SK-N-SH (cell line): ENCODE measurements around the gene TPPP. TPM values are rescaled to one million over a fixed set of nuclear protein-coding genes. Genes with fewer than 3 reads are reported as not detected.

ENCODE experiments used
- CTCF ChIA-PET: fragments of 300-600, 350-600 bp; formaldehyde crosslinking; extraction: SDS; loops from one replicate; lab custom pipeline; 2021; lab: Yijun Ruan, JAX
- POLR2A ChIA-PET: fragments of 350-600 bp; sonication (Branson Sonifier 250); formaldehyde crosslinking; extraction: SDS; loops from one replicate; lab custom pipeline; 2020; ENCODE audit warnings: antibody characterized with exemption, inconsistent platforms; lab: Yijun Ruan, JAX
- DNase-seq: peaks from one replicate; pipeline ENCODE4 v3.0.0; 2012
- H2AFZ ChIP-seq: fragments of 200-600 bp; sonication (generic); 2 replicates; pipeline ENCODE4 v1.8.1; 2016; ENCODE audit warnings: antibody characterized with exemption, mild to moderate bottlenecking, low read depth
- H3F3A ChIP-seq: fragments of 200-600 bp; sonication (generic); replicated peaks from 2 replicates; pipeline ENCODE3; 2016; ENCODE audit warnings: antibody characterized with exemption, mild to moderate bottlenecking; ENCODE audit not compliant: insufficient read depth
- H3K27ac ChIP-seq, 2 experiments: fragments of 200-500 bp in 1 of 2; fragments of 200-600 bp in 1 of 2; sonication (Bioruptor generic) in 1 of 2; sonication (generic), shearing (Covaris generic) in 1 of 2; 2 replicates each; pipeline versions ENCODE4 v1.5.1 to v1.6.1; 2014 to 2016; ENCODE audit warnings: low read depth in 2 of 2, inconsistent platforms in 1 of 2, low read length in 1 of 2, mild to moderate bottlenecking in 1 of 2, mixed read lengths in 1 of 2
- H3K27me3 ChIP-seq: fragments of 200-600 bp; sonication (generic), shearing (Covaris generic); 2 replicates; pipeline ENCODE4 v1.6.1; 2016; ENCODE audit warnings: mixed run types; ENCODE audit not compliant: insufficient read depth
- H3K36me3 ChIP-seq, 2 experiments: fragments of 200-500 bp in 1 of 2; fragments of 200-600 bp in 1 of 2; sonication (Bioruptor generic) in 1 of 2; sonication (generic) in 1 of 2; replicated peaks in 1 of 2; 2 replicates each; pipeline versions ENCODE3 to v1.5.1; 2014 to 2016; ENCODE audit warnings: low read length in 1 of 2, mild to moderate bottlenecking in 1 of 2; ENCODE audit not compliant: insufficient read depth in 2 of 2, control insufficient read depth in 1 of 2
- H3K4me1 ChIP-seq, 2 experiments: fragments of 200-500 bp in 1 of 2; fragments of 200-600 bp in 1 of 2; sonication (Bioruptor generic) in 1 of 2; sonication (generic), shearing (Covaris generic) in 1 of 2; 2 replicates each; pipeline versions ENCODE4 v1.5.1 to v1.6.1; 2014 to 2016; ENCODE audit warnings: low read depth in 1 of 2, low read length in 1 of 2, mixed run types in 1 of 2; ENCODE audit not compliant: insufficient read depth in 2 of 2, control insufficient read depth in 1 of 2
- H3K4me2 ChIP-seq: fragments of 200-600 bp; sonication (generic), shearing (Covaris generic); 2 replicates; pipeline ENCODE4 v1.6.1; 2017; ENCODE audit warnings: mixed run types
- H3K4me3 ChIP-seq, 2 experiments: fragments of 200-500 bp in 1 of 2; fragments of 200-600 bp in 1 of 2; sonication (Bioruptor generic) in 1 of 2; sonication (generic), shearing (Covaris generic) in 1 of 2; 2 replicates each; pipeline versions ENCODE4 v1.5.1 to v1.8.1; 2014 to 2016; ENCODE audit warnings: low read depth in 2 of 2, inconsistent platforms in 1 of 2, low read length in 1 of 2, mild to moderate bottlenecking in 1 of 2, mixed read lengths in 1 of 2, moderate library complexity in 1 of 2
- H3K79me2 ChIP-seq: fragments of 200-600 bp; sonication (generic); 2 replicates; pipeline ENCODE4 v1.8.1; 2017; ENCODE audit warnings: mild to moderate bottlenecking; ENCODE audit not compliant: insufficient read depth
- H3K9ac ChIP-seq: fragments of 200-600 bp; sonication (generic); 2 replicates; pipeline ENCODE4 v1.6.1; 2017; ENCODE audit warnings: mixed run types
- H3K9me2 ChIP-seq: fragments of 200-600 bp; sonication (generic); 2 replicates; pipeline ENCODE4 v1.6.1; 2017; ENCODE audit warnings: mixed run types
- H3K9me3 ChIP-seq: fragments of 200-600 bp; sonication (generic); 2 replicates; pipeline ENCODE4 v1.6.1; 2017; ENCODE audit warnings: mixed run types, mild to moderate bottlenecking, moderate library complexity
- H4K20me1 ChIP-seq: fragments of 200-600 bp; sonication (generic); 2 replicates; pipeline ENCODE4 v1.6.1; 2017; ENCODE audit warnings: mild to moderate bottlenecking, mixed run types; ENCODE audit not compliant: insufficient read depth
- CTCF ChIP-seq: fragments of 200-600 bp; sonication (generic); IDR thresholded peaks from 2 replicates; pipeline ENCODE4 v1.6.1; 2017; ENCODE audit warnings: antibody characterized with exemption, mild to moderate bottlenecking, moderate library complexity
- FOXJ3 ChIP-seq: sonication (generic); formaldehyde crosslinking; IDR thresholded peaks from 2 replicates; pipeline ENCODE4 v1.5.1; 2020; ENCODE audit warnings: mild to moderate bottlenecking, missing genetic modification reagents
- FOXM1 ChIP-seq: IDR thresholded peaks from 2 replicates; pipeline ENCODE4 v1.4.0; 2012; ENCODE audit warnings: low read depth, mild to moderate bottlenecking
- IRF3 ChIP-seq: fragments of 150-350 bp; IDR thresholded peaks from 2 replicates; pipeline ENCODE4 v1.6.1; 2016; ENCODE audit warnings: mild to moderate bottlenecking, low read depth, low read length
- MEF2A ChIP-seq: IDR thresholded peaks from 2 replicates; pipeline ENCODE4 v1.4.0; 2012; ENCODE audit warnings: low read depth, borderline replicate concordance
- MXI1 ChIP-seq: IDR thresholded peaks from 2 replicates; pipeline ENCODE4 v1.6.1; 2012; ENCODE audit warnings: mild to moderate bottlenecking, low read depth, low read length, improper control_type of control experiment
- RAD21 ChIP-seq: IDR thresholded peaks from 2 replicates; pipeline ENCODE4 v1.6.1; 2012; ENCODE audit warnings: mild to moderate bottlenecking, low read length
- RCOR1 ChIP-seq: fragments of 150-350 bp; IDR thresholded peaks from 2 replicates; pipeline ENCODE4 v1.6.1; 2017; ENCODE audit warnings: antibody characterized with exemption, low read length
- RXRA ChIP-seq: IDR thresholded peaks from 2 replicates; pipeline ENCODE4 v1.4.0; 2012; ENCODE audit warnings: low read depth, mild to moderate bottlenecking, borderline replicate concordance
- SIN3A ChIP-seq: IDR thresholded peaks from 2 replicates; pipeline ENCODE4 v1.6.1; 2012; ENCODE audit warnings: low read depth, mild to moderate bottlenecking, low read length, moderate library complexity, borderline replicate concordance
- USF2 ChIP-seq: fragments of 150-350 bp; IDR thresholded peaks from 2 replicates; pipeline ENCODE4 v1.6.1; 2017; ENCODE audit warnings: antibody characterized with exemption, low read length, low read depth, borderline replicate concordance
- YY1 ChIP-seq: IDR thresholded peaks from 2 replicates; pipeline ENCODE4 v1.4.0; 2012; ENCODE audit warnings: low read depth, mild to moderate bottlenecking
- WGBS: methylation state at CpG from one replicate; pipeline ENCODE4 v1.1.6; 2017; ENCODE audit warnings: low lambda C conversion rate; 5-methylcytosine and 5-hydroxymethylcytosine counted together
- polyA plus RNA-seq, 3 experiments: library from polyadenylated mRNA; depleted of rRNA; stranded (reverse); fragments of >200 nt; gene quantifications; 2 replicates each; pipeline ENCODE4 v1.2.3, GENCODE V29; 2012
- TF ChIP-seq, protein P1 (sequence below): IDR thresholded peaks from 2 replicates; pipeline ENCODE4 v1.4.0; 2012; ENCODE audit warnings: low read depth
- TF ChIP-seq, protein P2 (sequence below): IDR thresholded peaks from 2 replicates; pipeline ENCODE4 v1.4.0; 2012; ENCODE audit warnings: low read depth, borderline replicate concordance

TPPP gene
- polyA plus RNA-seq, 1 of the 3 experiments (the other 2 are of a cell fraction): 0.05 TPM

GRCh38 chr5:658103-658502 is 35.0 kb downstream of the TPPP start:
- no peak overlapping the region for H3K4me2 ChIP-seq
- H4K20me1 ChIP-seq: no peaks in the 10 kb centered on the region
- no peaks in the 10 kb centered on the region for H3K27me3 ChIP-seq
- DNase-seq: no peak
- no peaks in the 10 kb centered on the region for H3K79me2 ChIP-seq
- no peak overlapping the region for H2AFZ ChIP-seq
- no peaks in the 10 kb centered on the region for H3F3A ChIP-seq
- CTCF ChIA-PET: interaction anchor here (0.9 to 1.1 kb wide), 3 partner anchors 10 to 510 kb away, joined by 3 to 4 read pairs (median 3); no protein-coding TSS in a partner anchor
- H3K36me3 ChIP-seq: peaks cover 10 to 13% of the 10 kb centered on the region in 2 experiments
- H3K9me2 ChIP-seq: no peaks in the 10 kb centered on the region
- whole genome bisulfite sequencing: 95% methylated on average over 5 of the region's 5 CpGs
- no peak overlapping the region for H3K4me3 ChIP-seq
- no peak overlapping the region for H3K9ac ChIP-seq
- H3K9me3 ChIP-seq: no peaks in the 10 kb centered on the region
- no peaks in the 10 kb centered on the region for H3K4me1 ChIP-seq
- no peak overlapping the region for H3K27ac ChIP-seq
- TF ChIP-seq RAD21: no peak
- TF ChIP-seq YY1: no peak
- TF ChIP-seq, protein P1, sequence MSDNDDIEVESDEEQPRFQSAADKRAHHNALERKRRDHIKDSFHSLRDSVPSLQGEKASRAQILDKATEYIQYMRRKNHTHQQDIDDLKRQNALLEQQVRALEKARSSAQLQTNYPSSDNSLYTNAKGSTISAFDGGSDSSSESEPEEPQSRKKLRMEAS: no peak
- TF ChIP-seq RCOR1: no peak
- TF ChIP-seq SIN3A: no peak
- TF ChIP-seq RXRA: no peak
- TF ChIP-seq FOXJ3 (CRISPR knock-in tag): no peak
- TF ChIP-seq MXI1: no peak
- TF ChIP-seq MEF2A: no peak
- TF ChIP-seq CTCF: no peak
- no peak for TF ChIP-seq USF2
- no peak for TF ChIP-seq FOXM1
- no peak for TF ChIP-seq IRF3
- TF ChIP-seq, protein P2, sequence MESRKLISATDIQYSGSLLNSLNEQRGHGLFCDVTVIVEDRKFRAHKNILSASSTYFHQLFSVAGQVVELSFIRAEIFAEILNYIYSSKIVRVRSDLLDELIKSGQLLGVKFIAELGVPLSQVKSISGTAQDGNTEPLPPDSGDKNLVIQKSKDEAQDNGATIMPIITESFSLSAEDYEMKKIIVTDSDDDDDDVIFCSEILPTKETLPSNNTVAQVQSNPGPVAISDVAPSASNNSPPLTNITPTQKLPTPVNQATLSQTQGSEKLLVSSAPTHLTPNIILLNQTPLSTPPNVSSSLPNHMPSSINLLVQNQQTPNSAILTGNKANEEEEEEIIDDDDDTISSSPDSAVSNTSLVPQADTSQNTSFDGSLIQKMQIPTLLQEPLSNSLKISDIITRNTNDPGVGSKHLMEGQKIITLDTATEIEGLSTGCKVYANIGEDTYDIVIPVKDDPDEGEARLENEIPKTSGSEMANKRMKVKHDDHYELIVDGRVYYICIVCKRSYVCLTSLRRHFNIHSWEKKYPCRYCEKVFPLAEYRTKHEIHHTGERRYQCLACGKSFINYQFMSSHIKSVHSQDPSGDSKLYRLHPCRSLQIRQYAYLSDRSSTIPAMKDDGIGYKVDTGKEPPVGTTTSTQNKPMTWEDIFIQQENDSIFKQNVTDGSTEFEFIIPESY: no peak
- TF ChIP-seq, all 33 proteins: peak for 0
- POLR2A ChIA-PET: no interaction called here
